HepG2 (cell line): Measurements from ENCODE around the gene GADD45B. TPM values are rescaled to one million over a fixed set of nuclear protein-coding genes. Genes with fewer than 3 reads are reported as not detected.
A peak's percentile ranks its signal among the peaks of the same experiment; 100 is the strongest.

ENCODE experiments used
- AGO1 ChIP-seq: fragments of 200-400 bp; formaldehyde crosslinking; IDR thresholded peaks from 2 replicates; pipeline ENCODE4 v1.6.1; 2017; ENCODE audit warnings: mild to moderate bottlenecking, low read depth, low read length, moderate library complexity; ENCODE audit not compliant: poor library complexity, severe bottlenecking
- FOXK2 ChIP-seq: fragments of 450-650 bp; IDR thresholded peaks from 2 replicates; pipeline ENCODE4 v1.6.1; 2016
- GTF2F1 ChIP-seq: fragments of 150-350 bp; IDR thresholded peaks from 2 replicates; pipeline ENCODE4 v1.6.1; 2014; ENCODE audit warnings: low read length
- HMG20A ChIP-seq: IDR thresholded peaks from 2 replicates; pipeline ENCODE4 v1.6.1; 2016; ENCODE audit warnings: borderline replicate concordance
- JDP2 ChIP-seq: sonication (generic); formaldehyde crosslinking; IDR thresholded peaks from 2 replicates; pipeline ENCODE4 v1.8.1; 2022; ENCODE audit warnings: missing genetic modification reagents, borderline replicate concordance
- NFIC ChIP-seq: IDR thresholded peaks from 2 replicates; pipeline ENCODE4 v1.6.1; 2012; ENCODE audit warnings: mild to moderate bottlenecking, low read length, inconsistent platforms
- NFRKB ChIP-seq: fragments of 450-650 bp; IDR thresholded peaks from 2 replicates; pipeline ENCODE4 v1.6.1; 2017
- NR1H2 ChIP-seq: sonication (generic); formaldehyde crosslinking; IDR thresholded peaks from 2 replicates; pipeline ENCODE4 v1.8.1; 2022; ENCODE audit warnings: low read depth, missing genetic modification reagents, borderline replicate concordance
- SP140L ChIP-seq: sonication (generic); formaldehyde crosslinking; IDR thresholded peaks from 2 replicates; pipeline ENCODE4 v1.4.0; 2020; ENCODE audit warnings: missing genetic modification reagents, borderline replicate concordance
- ZBTB7B ChIP-seq: sonication (generic); formaldehyde crosslinking; IDR thresholded peaks from 2 replicates; pipeline ENCODE4 v1.4.0; 2020; ENCODE audit warnings: missing genetic modification reagents
- ZFAT ChIP-seq: sonication (generic); formaldehyde crosslinking; conservative IDR thresholded peaks from 2 replicates; pipeline ENCODE4 v1.8.1; 2023; ENCODE audit warnings: missing genetic modification reagents, inconsistent platforms
- ZNF234 ChIP-seq: sonication (generic); formaldehyde crosslinking; conservative IDR thresholded peaks from 2 replicates; pipeline ENCODE4 v1.5.1; 2020; ENCODE audit warnings: mild to moderate bottlenecking, missing genetic modification reagents
- ZNF235 ChIP-seq: sonication (generic); formaldehyde crosslinking; IDR thresholded peaks from 2 replicates; pipeline ENCODE4 v1.8.1; 2023; ENCODE audit warnings: mild to moderate bottlenecking, missing genetic modification reagents, borderline replicate concordance
- ZNF30 ChIP-seq: sonication (generic); formaldehyde crosslinking; IDR thresholded peaks from 2 replicates; pipeline ENCODE4 v1.5.0; 2020; ENCODE audit warnings: mild to moderate bottlenecking, missing genetic modification reagents
- ZNF484 ChIP-seq: sonication (generic); formaldehyde crosslinking; IDR thresholded peaks from 2 replicates; pipeline ENCODE4 v1.5.1; 2020; ENCODE audit warnings: mild to moderate bottlenecking, low read depth, missing genetic modification reagents, borderline replicate concordance
- ZNF530 ChIP-seq: sonication (generic); formaldehyde crosslinking; IDR thresholded peaks from 2 replicates; pipeline ENCODE4 v1.5.0; 2020; ENCODE audit warnings: low read depth, mild to moderate bottlenecking, missing genetic modification reagents
- ZNF564 ChIP-seq: sonication (generic); formaldehyde crosslinking; IDR thresholded peaks from 2 replicates; pipeline ENCODE4 v1.8.1; 2023; ENCODE audit warnings: mild to moderate bottlenecking, missing genetic modification reagents
- polyA plus RNA-seq, 8 experiments: library from polyadenylated mRNA; depleted of rRNA in 3 of 8; stranded (reverse) in 7 of 8; unstranded in 1 of 8; fragments of >200 nt; fragmentation: Illumina TruSeq in 4 of 8; extraction: Trizol in 4 of 8; gene quantifications; 2 replicates each; pipeline versions ENCODE4 v1.2.1 to v1.2.3, GENCODE V29; 2011 to 2016; ENCODE audit warnings: low read depth in 4 of 8, missing spikeins in 1 of 8, mixed read lengths in 1 of 8; ENCODE audit not compliant: insufficient read depth in 1 of 8
- total RNA-seq, 5 experiments: library from RNA; depleted of rRNA; stranded (reverse); fragments of >200 nt; fragmentation: Illumina TruSeq; extraction: Trizol; gene quantifications; 2 replicates each; pipeline ENCODE4 v1.2.3, GENCODE V29; 2016; ENCODE audit warnings: low read depth in 1 of 5
- TF ChIP-seq, protein P1 (sequence below), 2 experiments: IDR thresholded peaks; 2 replicates each; pipeline ENCODE4 v1.6.1; 2011 to 2012; ENCODE audit warnings: low read length in 2 of 2, borderline replicate concordance in 1 of 2, low read depth in 1 of 2, mild to moderate bottlenecking in 1 of 2, moderate library complexity in 1 of 2
- TF ChIP-seq, protein P2 (sequence below): sonication (generic); formaldehyde crosslinking; IDR thresholded peaks from 2 replicates; pipeline ENCODE4; 2020; ENCODE audit warnings: missing genetic modification reagents, mild to moderate bottlenecking, borderline replicate concordance
- TF ChIP-seq, protein P3 (sequence below): sonication (generic); formaldehyde crosslinking; IDR thresholded peaks from 2 replicates; pipeline ENCODE4 v1.5.0; 2020; ENCODE audit warnings: missing genetic modification reagents
- TF ChIP-seq, protein P4 (sequence below): sonication (generic); formaldehyde crosslinking; IDR thresholded peaks from 2 replicates; pipeline ENCODE4 v1.4.0; 2020; ENCODE audit warnings: missing genetic modification reagents

The GADD45B gene
- total and polyA plus RNA-seq, 2 of the 13 experiments (the other 11 are each of a cell fraction or from before 2014, with no cell fraction given): 4.6 to 34.1 TPM

DNA sequence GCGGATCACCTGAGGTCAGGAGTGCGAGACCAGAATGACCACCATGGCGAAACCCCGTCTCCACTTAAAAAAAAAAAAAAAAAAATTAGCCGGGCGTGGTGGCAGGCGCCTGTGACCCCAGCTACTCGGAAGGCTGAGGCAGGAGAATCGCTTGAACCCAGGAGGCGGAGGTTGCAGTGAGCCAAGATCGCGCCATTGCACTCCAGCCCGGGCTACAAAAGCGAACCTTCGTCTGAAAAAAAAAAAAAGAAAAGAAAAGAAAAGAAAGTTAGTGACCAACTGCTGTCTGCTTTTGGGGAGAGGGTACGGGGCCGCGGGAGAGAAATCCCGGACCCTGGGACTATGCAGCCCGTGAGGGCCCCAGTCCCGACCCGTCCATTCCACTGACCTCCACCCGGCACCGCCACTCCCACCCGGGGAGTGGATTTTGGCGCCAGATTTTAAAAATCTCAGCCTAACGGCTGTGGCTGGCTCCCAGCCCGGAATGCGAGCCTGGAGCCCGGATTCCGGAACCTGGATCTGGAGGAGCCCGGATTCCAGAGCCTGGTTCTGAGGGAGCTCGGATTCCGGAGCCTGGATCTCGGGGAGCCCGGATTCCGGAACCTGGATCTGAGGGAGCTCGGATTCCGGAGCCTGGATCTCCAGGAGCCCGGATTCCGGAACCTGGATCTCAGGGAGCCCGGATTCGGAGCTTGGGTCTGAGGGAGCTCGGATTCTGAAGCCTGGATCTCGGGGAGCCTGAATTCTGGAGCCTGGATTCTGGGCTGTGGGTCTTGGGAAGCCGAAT, 13.1 kb upstream of the GADD45B start (continued):
- TF ChIP-seq ZNF30 (no peak), ZNF564 (CRISPR knock-in tag) (peak; percentile 86; the same call in 1 of the 2 replicates), SP140L (CRISPR knock-in tag) (0 out of 2 replicates have a peak, but pooled peaks have one; percentile 59), FOXK2 (no peak), HMG20A (CRISPR knock-in tag) (peak; percentile 51; the same call in 1 of the 2 replicates), GTF2F1 (peak; percentile 75; the same call in 1 of the 2 replicates), NFRKB (no peak), ZNF530 (no peak), ZNF235 (CRISPR knock-in tag) (peak; percentile 68; the same call in 1 of the 2 replicates), ZFAT (CRISPR knock-in tag) (no peak), ZNF484 (CRISPR knock-in tag) (no peak), ZNF234 (CRISPR knock-in tag) (no peak), JDP2 (CRISPR knock-in tag) (no peak), AGO1 (peak; percentile 78), ZBTB7B (CRISPR knock-in tag) (peak; percentile 81), NR1H2 (CRISPR knock-in tag) (no peak), NFIC (peak; percentile 92)
- TF ChIP-seq, protein P1, sequence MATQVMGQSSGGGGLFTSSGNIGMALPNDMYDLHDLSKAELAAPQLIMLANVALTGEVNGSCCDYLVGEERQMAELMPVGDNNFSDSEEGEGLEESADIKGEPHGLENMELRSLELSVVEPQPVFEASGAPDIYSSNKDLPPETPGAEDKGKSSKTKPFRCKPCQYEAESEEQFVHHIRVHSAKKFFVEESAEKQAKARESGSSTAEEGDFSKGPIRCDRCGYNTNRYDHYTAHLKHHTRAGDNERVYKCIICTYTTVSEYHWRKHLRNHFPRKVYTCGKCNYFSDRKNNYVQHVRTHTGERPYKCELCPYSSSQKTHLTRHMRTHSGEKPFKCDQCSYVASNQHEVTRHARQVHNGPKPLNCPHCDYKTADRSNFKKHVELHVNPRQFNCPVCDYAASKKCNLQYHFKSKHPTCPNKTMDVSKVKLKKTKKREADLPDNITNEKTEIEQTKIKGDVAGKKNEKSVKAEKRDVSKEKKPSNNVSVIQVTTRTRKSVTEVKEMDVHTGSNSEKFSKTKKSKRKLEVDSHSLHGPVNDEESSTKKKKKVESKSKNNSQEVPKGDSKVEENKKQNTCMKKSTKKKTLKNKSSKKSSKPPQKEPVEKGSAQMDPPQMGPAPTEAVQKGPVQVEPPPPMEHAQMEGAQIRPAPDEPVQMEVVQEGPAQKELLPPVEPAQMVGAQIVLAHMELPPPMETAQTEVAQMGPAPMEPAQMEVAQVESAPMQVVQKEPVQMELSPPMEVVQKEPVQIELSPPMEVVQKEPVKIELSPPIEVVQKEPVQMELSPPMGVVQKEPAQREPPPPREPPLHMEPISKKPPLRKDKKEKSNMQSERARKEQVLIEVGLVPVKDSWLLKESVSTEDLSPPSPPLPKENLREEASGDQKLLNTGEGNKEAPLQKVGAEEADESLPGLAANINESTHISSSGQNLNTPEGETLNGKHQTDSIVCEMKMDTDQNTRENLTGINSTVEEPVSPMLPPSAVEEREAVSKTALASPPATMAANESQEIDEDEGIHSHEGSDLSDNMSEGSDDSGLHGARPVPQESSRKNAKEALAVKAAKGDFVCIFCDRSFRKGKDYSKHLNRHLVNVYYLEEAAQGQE (IDR thresholded peaks at IDR 0.05; ENCODE audit: borderline replicate concordance in 1 of 2, low read depth in 1 of 2, low read length in 2 of 2): peak in 1 of 2 experiments; percentile 66; a peak in 1 of 4 replicates
- TF ChIP-seq, protein P2, sequence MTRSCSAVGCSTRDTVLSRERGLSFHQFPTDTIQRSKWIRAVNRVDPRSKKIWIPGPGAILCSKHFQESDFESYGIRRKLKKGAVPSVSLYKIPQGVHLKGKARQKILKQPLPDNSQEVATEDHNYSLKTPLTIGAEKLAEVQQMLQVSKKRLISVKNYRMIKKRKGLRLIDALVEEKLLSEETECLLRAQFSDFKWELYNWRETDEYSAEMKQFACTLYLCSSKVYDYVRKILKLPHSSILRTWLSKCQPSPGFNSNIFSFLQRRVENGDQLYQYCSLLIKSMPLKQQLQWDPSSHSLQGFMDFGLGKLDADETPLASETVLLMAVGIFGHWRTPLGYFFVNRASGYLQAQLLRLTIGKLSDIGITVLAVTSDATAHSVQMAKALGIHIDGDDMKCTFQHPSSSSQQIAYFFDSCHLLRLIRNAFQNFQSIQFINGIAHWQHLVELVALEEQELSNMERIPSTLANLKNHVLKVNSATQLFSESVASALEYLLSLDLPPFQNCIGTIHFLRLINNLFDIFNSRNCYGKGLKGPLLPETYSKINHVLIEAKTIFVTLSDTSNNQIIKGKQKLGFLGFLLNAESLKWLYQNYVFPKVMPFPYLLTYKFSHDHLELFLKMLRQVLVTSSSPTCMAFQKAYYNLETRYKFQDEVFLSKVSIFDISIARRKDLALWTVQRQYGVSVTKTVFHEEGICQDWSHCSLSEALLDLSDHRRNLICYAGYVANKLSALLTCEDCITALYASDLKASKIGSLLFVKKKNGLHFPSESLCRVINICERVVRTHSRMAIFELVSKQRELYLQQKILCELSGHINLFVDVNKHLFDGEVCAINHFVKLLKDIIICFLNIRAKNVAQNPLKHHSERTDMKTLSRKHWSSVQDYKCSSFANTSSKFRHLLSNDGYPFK (CRISPR knock-in tag): peak; percentile 70; the same call in 1 of the 2 replicates
- TF ChIP-seq, protein P3, sequence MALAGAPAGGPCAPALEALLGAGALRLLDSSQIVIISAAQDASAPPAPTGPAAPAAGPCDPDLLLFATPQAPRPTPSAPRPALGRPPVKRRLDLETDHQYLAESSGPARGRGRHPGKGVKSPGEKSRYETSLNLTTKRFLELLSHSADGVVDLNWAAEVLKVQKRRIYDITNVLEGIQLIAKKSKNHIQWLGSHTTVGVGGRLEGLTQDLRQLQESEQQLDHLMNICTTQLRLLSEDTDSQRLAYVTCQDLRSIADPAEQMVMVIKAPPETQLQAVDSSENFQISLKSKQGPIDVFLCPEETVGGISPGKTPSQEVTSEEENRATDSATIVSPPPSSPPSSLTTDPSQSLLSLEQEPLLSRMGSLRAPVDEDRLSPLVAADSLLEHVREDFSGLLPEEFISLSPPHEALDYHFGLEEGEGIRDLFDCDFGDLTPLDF (CRISPR knock-in tag): peak; percentile 99
- TF ChIP-seq, protein P4, sequence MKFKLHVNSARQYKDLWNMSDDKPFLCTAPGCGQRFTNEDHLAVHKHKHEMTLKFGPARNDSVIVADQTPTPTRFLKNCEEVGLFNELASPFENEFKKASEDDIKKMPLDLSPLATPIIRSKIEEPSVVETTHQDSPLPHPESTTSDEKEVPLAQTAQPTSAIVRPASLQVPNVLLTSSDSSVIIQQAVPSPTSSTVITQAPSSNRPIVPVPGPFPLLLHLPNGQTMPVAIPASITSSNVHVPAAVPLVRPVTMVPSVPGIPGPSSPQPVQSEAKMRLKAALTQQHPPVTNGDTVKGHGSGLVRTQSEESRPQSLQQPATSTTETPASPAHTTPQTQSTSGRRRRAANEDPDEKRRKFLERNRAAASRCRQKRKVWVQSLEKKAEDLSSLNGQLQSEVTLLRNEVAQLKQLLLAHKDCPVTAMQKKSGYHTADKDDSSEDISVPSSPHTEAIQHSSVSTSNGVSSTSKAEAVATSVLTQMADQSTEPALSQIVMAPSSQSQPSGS (CRISPR knock-in tag): peak; percentile 62; the same call in 1 of the 2 replicates
